Right lobe of liver (tissue), 6 donors: ENCODE measurements around the gene NXNL1. TPM values are rescaled to one million over a fixed set of nuclear protein-coding genes. Genes with fewer than 3 reads are reported as not detected.

Experiments
- ATAC-seq, 4 donors: fragments of 200-7000 bp; cut with Tn5 transposase; one replicate each; pipeline ENCODE4 v1.9.1; 2020; ENCODE audit warnings: mild to moderate bottlenecking in 4 of 4, moderate library complexity in 4 of 4
- DNase-seq, 3 donors: peaks; one replicate each; pipeline ENCODE4 v3.0.0-alpha.2; 2020
- H3K27ac ChIP-seq, 3 donors: fragments of 200-600 bp; one replicate each; pipeline ENCODE4 v1.8.0; 2022
- H3K27me3 ChIP-seq, 2 donors: fragments of 200-600 bp; one replicate each; pipeline ENCODE4 v1.8.0; 2022
- H3K36me3 ChIP-seq, 4 donors: fragments of 200-600 bp; sonication (generic) in 1 of 4; one replicate each; pipeline versions ENCODE4 v1.5.1 to v1.8.0; 2017 to 2022; ENCODE audit warnings: control low read depth in 1 of 4
- H3K4me1 ChIP-seq, 4 donors: fragments of 200-600 bp; sonication (generic) in 1 of 4; one replicate each; pipeline versions ENCODE4 v1.5.1 to v1.8.0; 2017 to 2022; ENCODE audit warnings: control low read depth in 1 of 4
- H3K4me3 ChIP-seq, 3 donors: fragments of 200-600 bp; one replicate each; pipeline ENCODE4 v1.8.0; 2022
- H3K9me3 ChIP-seq, 4 donors: fragments of 200-600 bp; sonication (generic) in 1 of 4; one replicate each; pipeline versions ENCODE4 v1.5.1 to v1.8.0; 2017 to 2022; ENCODE audit warnings: control low read depth in 1 of 4
- POLR2A ChIP-seq: fragments of 450-650 bp; IDR thresholded peaks from one replicate; pipeline ENCODE4 v1.6.1; 2017; ENCODE audit warnings: antibody characterized with exemption, mild to moderate bottlenecking
- WGBS: methylation state at CpG from one replicate; pipeline ENCODE4 v1.1.6; 2018; ENCODE audit warnings: low coverage, low lambda C conversion rate; ENCODE audit not compliant: insufficient coverage; ENCODE audit errors: missing lambda C conversion rate; 5-methylcytosine and 5-hydroxymethylcytosine counted together
- intact Hi-C, 2 donors: fragments of 100-400 bp; cut with DNase I; formaldehyde crosslinking; loops; one replicate each; pipeline versions ENCODE4 v1.11.2 to v1.14.1; 2022
- total RNA-seq, 6 experiments: library from RNA; depleted of rRNA in 2 of 6; stranded (reverse); fragments of >200 nt in 2 of 6; fragmentation: NEBNext Ultra II Directional in 3 of 6; extraction: Animal tissue kit (Norgen Biotek cat#: 25700) in 3 of 6; gene quantifications; one replicate each; pipeline versions ENCODE4 v1.1.0 to v1.2.4, GENCODE V29; 2016 to 2023
- TF ChIP-seq, protein P1 (sequence below), 4 donors: fragments of 200-600 bp in 3 of 4; fragments of 450-650 bp in 1 of 4; IDR thresholded peaks; one replicate each; pipeline versions ENCODE4 v1.5.1 to v1.8.0; 2016 to 2022; ENCODE audit warnings: antibody characterized with exemption in 4 of 4, mild to moderate bottlenecking in 2 of 4
- donor health status: DM: no; HTN: yes; CAD: no.
- donor health status: DM: no; HTN: no; CAD: no.
- donor health status: DM: no; HTN: no; CAD: no.
- donor health status: DM: no; HTN: yes; CAD: no.
- donor health status: DM: no; HTN: yes; CAD: no.

The NXNL1 gene
- total RNA-seq, 6 experiments from 2014 or later, result not detected

DNA sequence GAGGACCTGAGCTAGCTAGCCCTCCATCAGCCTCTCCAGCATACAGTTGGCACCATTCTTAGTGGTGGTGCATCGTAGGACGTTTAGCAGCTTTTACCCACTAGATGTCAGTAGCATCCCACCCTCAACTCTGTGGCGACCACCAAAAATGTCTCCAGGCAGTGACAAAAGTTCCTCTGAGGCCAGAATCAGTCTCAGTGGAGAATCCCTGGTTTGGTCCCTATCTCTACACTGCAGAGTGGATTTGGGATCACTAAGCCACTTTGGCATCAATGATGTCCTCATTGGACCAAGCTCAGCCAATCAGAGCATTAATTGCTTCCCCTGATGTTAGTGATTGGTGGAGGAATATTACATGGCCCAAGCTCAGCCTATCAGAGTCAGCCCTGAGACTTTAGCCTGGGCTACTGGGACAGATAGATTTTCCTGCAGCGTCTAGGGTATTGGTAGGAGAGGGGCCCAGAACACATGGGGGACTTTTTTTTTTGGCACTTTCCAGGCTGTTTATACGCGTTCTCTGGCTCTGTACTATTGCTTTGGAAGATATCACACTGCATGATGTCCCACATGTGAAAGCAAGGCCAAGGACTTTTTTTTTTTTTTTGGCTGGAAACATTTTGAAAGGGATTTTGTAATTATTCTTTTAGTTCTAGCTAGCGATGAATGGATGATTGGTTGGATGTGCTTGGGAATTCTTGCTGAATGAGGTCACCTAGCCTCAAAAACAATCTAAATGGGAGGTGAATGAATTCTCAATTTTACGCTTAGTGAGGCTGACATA is 19.3 kb downstream of the NXNL1 start:
- DNase-seq (no peak), ATAC-seq (peak in 3 of 4 donors; percentile 51 to 58 (median 53))
- intact Hi-C loops, result no loop called here
- no peak overlapping the region for H3K4me3 ChIP-seq
- H3K36me3 ChIP-seq, result no peaks in the 10 kb centered on the region
- no peak overlapping the region for H3K27ac ChIP-seq
- no peak for TF ChIP-seq POLR2A
- TF ChIP-seq, protein P1, sequence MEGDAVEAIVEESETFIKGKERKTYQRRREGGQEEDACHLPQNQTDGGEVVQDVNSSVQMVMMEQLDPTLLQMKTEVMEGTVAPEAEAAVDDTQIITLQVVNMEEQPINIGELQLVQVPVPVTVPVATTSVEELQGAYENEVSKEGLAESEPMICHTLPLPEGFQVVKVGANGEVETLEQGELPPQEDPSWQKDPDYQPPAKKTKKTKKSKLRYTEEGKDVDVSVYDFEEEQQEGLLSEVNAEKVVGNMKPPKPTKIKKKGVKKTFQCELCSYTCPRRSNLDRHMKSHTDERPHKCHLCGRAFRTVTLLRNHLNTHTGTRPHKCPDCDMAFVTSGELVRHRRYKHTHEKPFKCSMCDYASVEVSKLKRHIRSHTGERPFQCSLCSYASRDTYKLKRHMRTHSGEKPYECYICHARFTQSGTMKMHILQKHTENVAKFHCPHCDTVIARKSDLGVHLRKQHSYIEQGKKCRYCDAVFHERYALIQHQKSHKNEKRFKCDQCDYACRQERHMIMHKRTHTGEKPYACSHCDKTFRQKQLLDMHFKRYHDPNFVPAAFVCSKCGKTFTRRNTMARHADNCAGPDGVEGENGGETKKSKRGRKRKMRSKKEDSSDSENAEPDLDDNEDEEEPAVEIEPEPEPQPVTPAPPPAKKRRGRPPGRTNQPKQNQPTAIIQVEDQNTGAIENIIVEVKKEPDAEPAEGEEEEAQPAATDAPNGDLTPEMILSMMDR (IDR thresholded peaks at IDR 0.05), result peak; percentile 25 to 35 (median 30)
- H3K27me3 ChIP-seq, result no peaks in the 10 kb centered on the region
- no peaks in the 10 kb centered on the region for H3K9me3 ChIP-seq
- whole genome bisulfite sequencing, result 69% methylated on average over 6 of the region's 8 CpGs
- H3K4me1 ChIP-seq, result no peaks in the 10 kb centered on the region

DNA sequence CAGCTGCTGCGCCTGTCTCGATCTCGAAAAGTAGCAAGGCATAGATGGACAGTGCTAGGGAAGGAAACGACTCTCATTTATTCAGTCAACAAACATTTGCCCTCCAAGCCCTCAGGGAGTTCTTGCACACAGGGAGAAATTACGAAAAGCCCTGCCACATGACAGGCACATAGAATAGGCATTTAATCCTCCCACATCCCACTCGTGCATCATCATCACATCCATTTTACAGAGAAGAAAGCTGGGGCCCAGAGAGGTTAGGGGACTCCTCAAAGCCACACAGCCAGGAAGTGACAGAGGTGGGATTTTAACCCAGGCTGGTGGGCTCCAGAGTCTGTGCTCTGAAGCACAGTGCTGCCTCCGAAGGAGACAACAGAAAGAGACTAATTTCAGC is 23.9 kb downstream of the NXNL1 start:
- no peaks in the 10 kb centered on the region for H3K27me3 ChIP-seq

DNA sequence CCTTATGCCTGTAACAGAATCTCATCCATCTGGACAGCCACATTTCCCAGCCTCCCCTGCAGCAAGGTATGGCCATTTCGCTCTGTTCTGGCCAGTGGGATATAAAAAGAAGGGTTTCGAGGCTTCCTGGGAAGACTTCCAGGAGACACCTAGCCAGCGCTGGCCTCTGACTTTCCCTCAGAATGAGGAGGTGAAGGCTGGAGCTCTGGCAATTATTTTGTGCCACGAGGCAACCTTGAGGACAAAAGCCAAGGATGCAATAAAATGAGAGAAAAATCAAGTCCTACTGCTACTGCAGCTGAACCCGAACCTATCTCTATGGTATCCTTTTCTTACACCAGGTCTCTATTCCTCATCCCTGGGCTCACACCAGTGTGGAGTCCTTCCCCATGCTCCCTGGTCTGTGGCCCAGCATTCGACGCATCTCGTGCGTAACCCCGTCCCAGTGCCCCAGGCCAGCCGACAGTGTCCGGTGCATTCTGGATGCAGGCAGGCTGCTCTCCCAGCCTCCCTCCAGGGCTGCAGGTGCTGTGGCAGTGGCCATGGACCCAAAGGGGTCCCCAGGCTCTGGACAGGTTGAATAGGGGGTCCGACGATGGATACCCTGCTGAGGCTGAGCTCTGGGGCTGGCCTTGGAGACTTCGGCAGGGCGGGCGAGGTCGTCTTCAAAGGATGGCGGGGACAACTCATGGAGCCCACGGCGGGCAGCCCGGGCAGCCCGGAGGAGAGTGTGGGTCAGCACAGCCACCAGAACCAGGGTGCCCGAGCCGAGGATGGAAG is 24.4 kb downstream of the NXNL1 start:
- Histone ChIP-seq H3K9me3 (no peaks in the 10 kb centered on the region), H3K4me1 (no peaks in the 10 kb centered on the region), H3K27me3 (no peaks in the 10 kb centered on the region), H3K27ac (no peak overlapping the region), H3K36me3 (no peaks in the 10 kb centered on the region), H3K4me3 (no peak overlapping the region)
- no peak for TF ChIP-seq POLR2A
- TF ChIP-seq, protein P1 (IDR thresholded peaks at IDR 0.05), result no peak
- intact Hi-C loops, result no loop called here
- DNase-seq (no peak), ATAC-seq (peak in 1 of 4 donors; percentile 18)
- 95% methylated on average over 9 of the region's 25 CpGs for WGBS

More for the DNA sequence above, 23.9 kb downstream of the NXNL1 start:
- Histone ChIP-seq H3K4me1 (no peaks in the 10 kb centered on the region), H3K36me3 (no peaks in the 10 kb centered on the region), H3K27ac (no peak overlapping the region), H3K4me3 (no peak overlapping the region), H3K9me3 (no peaks in the 10 kb centered on the region)
- TF ChIP-seq POLR2A, result no peak
- TF ChIP-seq, protein P1 (IDR thresholded peaks at IDR 0.05), result no peak
- ATAC-seq (no peak), DNase-seq (no peak)
- 61% methylated on average over 3 of the region's 7 CpGs for WGBS
- intact Hi-C loops, result no loop called here

DNA sequence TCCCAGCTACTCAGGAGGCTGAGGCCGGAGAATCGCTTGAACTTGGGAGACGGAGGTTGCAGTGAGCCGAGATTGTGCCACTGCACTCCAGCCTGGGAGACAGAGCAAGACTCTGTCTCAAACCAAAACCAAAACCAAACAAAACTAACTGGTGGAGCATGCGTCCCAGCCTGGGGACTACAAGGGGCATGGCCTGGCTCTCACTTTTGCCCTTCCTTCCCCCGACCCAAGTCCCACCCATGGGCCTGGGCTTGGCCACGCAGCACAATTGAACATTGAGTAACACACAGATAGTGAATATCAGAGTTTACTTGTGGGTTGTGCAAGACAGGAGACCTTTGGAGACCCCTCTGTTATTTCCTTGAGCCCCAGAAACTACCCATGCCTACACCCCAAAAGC is 25.5 kb downstream of the NXNL1 start:
- ATAC-seq (peak in 2 of 4 donors; percentile 36 to 54), DNase-seq (no peak)
- Histone ChIP-seq H3K4me3 (no peak overlapping the region), H3K4me1 (no peaks in the 10 kb centered on the region), H3K27ac (no peak overlapping the region), H3K36me3 (no peaks in the 10 kb centered on the region), H3K9me3 (no peaks in the 10 kb centered on the region), H3K27me3 (no peaks in the 10 kb centered on the region)
- intact Hi-C loops, result no loop called here
- no peak for TF ChIP-seq POLR2A
- TF ChIP-seq, protein P1 (IDR thresholded peaks at IDR 0.05), result no peak
- 40% methylated on average over 1 of the region's 7 CpGs for WGBS
